ENCODE results near the gene LAMA5.

The LAMA5 gene

DNA sequence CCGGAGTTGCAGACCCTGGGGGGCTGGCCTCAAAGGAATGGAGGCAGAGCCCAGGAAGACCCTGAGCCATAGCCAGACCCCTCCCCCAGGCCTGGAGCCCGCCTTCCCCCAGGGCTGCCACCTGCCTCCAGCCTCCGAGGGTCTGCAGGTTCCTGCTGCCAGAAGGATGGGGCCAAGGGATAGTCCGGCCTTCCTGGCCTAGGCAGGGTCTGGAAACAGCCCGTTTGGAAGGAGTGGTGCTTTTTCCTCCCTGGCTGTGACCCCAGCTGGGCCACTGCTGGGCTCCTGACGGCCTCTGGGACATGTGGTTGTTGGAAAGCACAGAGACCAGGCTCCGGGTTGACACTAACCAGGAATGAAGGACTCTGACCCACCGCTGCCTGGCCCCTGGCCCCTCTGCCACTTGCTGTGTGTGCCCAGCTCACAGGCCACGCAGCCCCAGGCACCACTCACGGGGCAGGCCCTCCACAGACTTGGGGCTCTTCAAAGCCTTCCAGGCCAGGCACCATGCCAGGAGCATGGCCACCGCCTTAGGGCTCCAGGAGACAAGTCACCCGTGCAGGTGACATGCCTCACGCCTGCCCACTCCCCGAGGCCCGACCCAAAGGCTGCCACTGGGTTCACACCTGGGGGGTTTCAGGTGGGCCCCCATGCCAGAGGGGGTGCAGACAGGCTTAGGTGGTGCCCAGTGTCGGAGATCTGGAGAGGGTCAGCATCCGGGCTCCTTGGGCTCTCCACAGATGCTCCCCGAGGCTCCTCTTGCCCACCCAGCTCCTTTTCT, 3.9 kb upstream of the LAMA5 start:
- Histone ChIP-seq H3K27me3 (ENCODE audit: control insufficient read depth, insufficient read depth, low read length) (no peaks in the 10 kb centered on the region), H3K4me3 (ENCODE audit: low read length) (no peak overlapping the region), H3K9ac (ENCODE audit: low read depth, low read length) (no peak overlapping the region), H3K36me3 (ENCODE audit: insufficient read depth, low read length) (no peaks in the 10 kb centered on the region), H3K4me2 (ENCODE audit: low read length) (no peak overlapping the region), H3K4me1 (ENCODE audit: control insufficient read depth, insufficient read depth, low read length) (peaks cover 51% of the 10 kb centered on the region), H3K9me3 (replicated peaks; ENCODE audit: low read length) (no peaks in the 10 kb centered on the region)

DNA sequence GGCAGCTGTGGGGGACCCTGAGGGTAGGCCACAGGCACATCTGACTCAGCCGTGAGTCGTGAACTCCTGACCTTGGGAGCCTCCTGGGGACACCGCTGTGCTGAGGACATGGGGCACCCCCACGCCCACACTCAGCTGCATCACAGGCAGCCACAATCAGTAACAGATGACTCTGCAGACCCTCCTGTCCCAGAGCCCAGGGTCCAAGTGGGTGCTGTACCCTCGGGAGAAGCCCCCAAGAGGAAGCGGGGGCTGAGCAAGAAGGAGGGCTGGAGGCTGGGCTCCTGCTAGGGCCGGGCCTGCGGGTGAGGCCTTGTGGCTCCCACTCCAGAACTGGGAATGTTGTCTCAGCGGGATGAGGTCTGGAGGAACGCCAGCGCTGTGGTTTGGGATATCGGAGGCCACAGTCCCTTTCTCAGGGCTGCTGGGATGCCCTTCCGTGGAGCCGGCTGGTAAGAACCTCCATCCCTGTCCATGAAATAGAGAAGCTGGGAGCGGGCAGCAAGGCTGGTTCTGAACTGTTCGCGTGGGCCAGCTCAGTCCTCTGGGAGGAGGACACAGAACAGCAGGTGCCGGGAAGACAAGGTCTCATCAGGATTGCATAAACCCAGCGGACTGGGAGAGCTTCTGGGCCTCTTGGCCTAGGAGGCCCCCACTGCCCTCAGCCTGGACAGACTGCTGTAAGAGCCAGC, 3.1 kb upstream of the LAMA5 start:
- H3K9ac ChIP-seq (ENCODE audit: low read depth, low read length) = no peak overlapping the region
- no peak overlapping the region for H3K4me3 ChIP-seq (ENCODE audit: low read length)
- H3K4me2 ChIP-seq (ENCODE audit: low read length) = peak overlapping the region; percentile 77
- no peaks in the 10 kb centered on the region for H3K9me3 ChIP-seq (replicated peaks; ENCODE audit: low read length)
- peaks cover 56% of the 10 kb centered on the region for H3K4me1 ChIP-seq (ENCODE audit: control insufficient read depth, insufficient read depth, low read length)
- no peaks in the 10 kb centered on the region for H3K27me3 ChIP-seq (ENCODE audit: control insufficient read depth, insufficient read depth, low read length)
- no peaks in the 10 kb centered on the region for H3K36me3 ChIP-seq (ENCODE audit: insufficient read depth, low read length)

DNA sequence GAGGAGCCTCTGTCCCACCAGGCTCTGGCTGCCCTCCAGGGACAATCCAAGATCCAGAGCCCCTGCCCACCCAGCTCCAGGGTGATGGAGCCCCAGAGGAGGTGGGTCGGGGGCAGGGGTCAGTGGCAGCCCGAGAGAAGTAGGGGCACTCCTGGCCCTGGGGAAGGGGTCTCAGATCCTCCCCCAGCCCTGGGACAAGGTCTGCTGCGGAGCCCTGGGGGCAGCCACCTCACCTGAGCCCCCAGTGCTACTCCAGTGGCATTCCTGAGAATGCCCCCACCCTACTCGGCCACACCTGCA, 2.7 kb upstream of the LAMA5 start:
- peaks cover 56% of the 10 kb centered on the region for H3K4me1 ChIP-seq (ENCODE audit: control insufficient read depth, insufficient read depth, low read length)
- H3K4me2 ChIP-seq (ENCODE audit: low read length) = peak overlapping the region; percentile 77
- no peaks in the 10 kb centered on the region for H3K9me3 ChIP-seq (replicated peaks; ENCODE audit: low read length)
- H3K36me3 ChIP-seq (ENCODE audit: insufficient read depth, low read length) = no peaks in the 10 kb centered on the region
- no peak overlapping the region for H3K4me3 ChIP-seq (ENCODE audit: low read length)
- H3K9ac ChIP-seq (ENCODE audit: low read depth, low read length) = no peak overlapping the region
- no peaks in the 10 kb centered on the region for H3K27me3 ChIP-seq (ENCODE audit: control insufficient read depth, insufficient read depth, low read length)

DNA sequence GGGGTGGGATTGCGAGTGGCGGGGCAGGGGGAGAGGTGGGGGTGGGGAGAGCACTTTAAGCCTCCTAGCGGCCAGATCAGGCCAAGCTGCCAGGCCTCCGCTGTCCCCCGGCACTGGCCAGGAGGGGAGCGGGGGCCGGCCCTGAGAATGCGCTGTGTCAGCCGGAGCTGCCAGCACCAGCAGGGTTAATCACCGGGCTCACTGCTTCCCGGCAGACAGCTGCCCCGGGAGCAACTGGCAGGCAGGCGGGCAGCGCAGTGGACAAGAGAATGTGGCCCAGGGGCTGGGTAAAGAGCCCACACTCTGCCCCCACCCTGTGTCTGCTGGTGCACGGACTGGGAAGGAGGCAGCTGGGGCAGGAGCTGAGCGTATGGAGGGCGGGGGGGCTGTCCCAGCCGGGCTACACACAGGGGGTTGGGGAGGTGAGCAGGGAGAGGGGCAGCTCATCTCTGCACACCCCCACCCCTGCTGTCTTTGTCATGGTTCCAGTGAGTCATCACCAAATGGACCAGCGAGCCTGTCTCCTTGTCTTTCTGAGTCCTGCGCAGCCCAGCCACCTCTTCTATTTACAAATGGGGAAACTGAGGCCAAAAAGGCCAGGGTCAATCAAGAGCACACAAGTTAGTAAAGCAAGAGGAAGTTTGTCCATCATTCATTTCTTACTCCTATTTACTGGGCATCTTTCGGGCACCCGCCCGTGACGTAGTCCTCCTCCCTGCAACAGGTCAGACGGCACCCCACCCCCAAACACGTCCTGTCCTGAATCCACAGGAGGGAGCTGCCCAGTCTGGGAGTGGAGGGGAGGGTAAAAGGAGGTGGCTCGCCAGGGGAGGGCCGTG, 2.1 kb upstream of the LAMA5 start:
- Histone ChIP-seq H3K4me1 (ENCODE audit: control insufficient read depth, insufficient read depth, low read length) (peaks cover 58% of the 10 kb centered on the region), H3K27me3 (ENCODE audit: control insufficient read depth, insufficient read depth, low read length) (no peaks in the 10 kb centered on the region), H3K9ac (ENCODE audit: low read depth, low read length) (no peak overlapping the region), H3K4me3 (ENCODE audit: low read length) (peak overlapping the region; percentile 51), H3K9me3 (replicated peaks; ENCODE audit: low read length) (no peaks in the 10 kb centered on the region), H3K36me3 (ENCODE audit: insufficient read depth, low read length) (no peaks in the 10 kb centered on the region), H3K4me2 (ENCODE audit: low read length) (peak overlapping the region; percentile 77)

DNA sequence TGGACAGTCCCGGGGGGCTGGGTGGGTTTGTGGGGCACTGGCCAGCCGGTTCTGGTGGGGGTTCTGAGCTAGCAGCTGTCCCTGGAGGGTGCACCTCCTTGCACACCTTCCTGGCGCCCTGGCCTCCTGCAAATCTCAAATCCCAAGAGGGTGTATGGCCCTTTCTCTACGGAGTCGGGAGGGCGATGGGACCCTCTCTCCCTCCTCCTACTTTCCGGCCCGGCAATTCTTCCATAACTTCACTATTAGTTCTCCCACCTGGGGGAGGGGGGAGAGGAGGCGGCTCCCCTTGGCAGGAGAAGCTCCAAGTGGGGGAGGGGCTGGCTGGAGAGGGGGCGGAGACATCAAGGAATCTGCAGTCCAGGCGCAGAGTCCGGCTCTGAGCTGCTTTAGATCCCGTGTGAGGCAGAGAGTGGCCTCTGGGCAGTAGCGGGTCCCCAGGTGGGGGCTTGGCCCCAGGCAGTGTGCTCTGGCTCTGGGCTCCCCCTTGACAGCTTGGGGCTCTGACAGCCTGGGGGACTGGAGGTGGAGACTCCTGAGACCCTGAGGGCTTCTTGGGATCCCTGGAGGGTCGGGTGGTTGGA, 1.4 kb upstream of the LAMA5 start:
- Histone ChIP-seq H3K4me3 (ENCODE audit: low read length) (peak overlapping the region; percentile 41), H3K36me3 (ENCODE audit: insufficient read depth, low read length) (no peaks in the 10 kb centered on the region), H3K27me3 (ENCODE audit: control insufficient read depth, insufficient read depth, low read length) (no peaks in the 10 kb centered on the region), H3K9ac (ENCODE audit: low read depth, low read length) (no peak overlapping the region), H3K4me1 (ENCODE audit: control insufficient read depth, insufficient read depth, low read length) (peaks cover 60% of the 10 kb centered on the region), H3K9me3 (replicated peaks; ENCODE audit: low read length) (no peaks in the 10 kb centered on the region), H3K4me2 (ENCODE audit: low read length) (peak overlapping the region; percentile 69)

DNA sequence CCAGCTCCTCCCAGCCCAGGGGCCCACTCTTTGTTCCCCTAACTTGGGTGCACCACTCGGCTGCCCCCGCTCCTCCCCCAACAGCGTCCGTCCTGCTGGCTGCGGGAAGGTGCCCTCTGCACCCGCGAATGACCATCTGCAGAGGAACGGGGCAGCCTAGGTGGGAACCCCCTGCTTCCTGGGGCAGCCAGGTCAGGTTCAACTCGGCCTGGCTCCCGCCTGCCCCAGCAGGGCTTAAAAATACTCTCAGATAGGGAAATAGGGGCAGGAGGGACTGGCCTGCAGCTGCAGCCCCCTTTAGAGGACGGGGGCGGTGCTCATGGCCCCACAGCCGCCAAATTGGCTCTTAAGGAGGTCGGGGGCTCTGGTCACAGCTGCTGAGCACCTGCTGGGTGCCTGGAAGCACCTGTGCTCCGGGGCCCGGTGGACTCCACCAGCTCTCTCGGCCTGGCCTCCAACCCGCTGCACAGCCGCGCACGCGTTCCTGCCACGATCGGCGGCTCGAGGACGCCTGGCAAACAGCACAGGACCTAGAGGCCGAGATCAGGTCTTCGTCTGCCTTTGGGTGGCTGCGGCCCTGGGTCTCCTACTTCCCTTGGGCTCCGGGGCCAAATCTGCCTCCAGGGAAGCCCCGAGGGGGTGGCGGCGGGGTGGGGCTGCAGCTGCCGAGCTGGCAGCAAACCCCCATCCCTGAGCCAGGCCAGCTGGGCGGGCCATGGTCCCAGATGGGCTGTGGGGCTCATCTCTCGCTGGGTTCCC, 700 bp upstream of the LAMA5 start:
- Histone ChIP-seq H3K4me3 (ENCODE audit: low read length) (peak overlapping the region; percentile 53), H3K27me3 (ENCODE audit: control insufficient read depth, insufficient read depth, low read length) (no peaks in the 10 kb centered on the region), H3K4me1 (ENCODE audit: control insufficient read depth, insufficient read depth, low read length) (peaks cover 60% of the 10 kb centered on the region)

DNA sequence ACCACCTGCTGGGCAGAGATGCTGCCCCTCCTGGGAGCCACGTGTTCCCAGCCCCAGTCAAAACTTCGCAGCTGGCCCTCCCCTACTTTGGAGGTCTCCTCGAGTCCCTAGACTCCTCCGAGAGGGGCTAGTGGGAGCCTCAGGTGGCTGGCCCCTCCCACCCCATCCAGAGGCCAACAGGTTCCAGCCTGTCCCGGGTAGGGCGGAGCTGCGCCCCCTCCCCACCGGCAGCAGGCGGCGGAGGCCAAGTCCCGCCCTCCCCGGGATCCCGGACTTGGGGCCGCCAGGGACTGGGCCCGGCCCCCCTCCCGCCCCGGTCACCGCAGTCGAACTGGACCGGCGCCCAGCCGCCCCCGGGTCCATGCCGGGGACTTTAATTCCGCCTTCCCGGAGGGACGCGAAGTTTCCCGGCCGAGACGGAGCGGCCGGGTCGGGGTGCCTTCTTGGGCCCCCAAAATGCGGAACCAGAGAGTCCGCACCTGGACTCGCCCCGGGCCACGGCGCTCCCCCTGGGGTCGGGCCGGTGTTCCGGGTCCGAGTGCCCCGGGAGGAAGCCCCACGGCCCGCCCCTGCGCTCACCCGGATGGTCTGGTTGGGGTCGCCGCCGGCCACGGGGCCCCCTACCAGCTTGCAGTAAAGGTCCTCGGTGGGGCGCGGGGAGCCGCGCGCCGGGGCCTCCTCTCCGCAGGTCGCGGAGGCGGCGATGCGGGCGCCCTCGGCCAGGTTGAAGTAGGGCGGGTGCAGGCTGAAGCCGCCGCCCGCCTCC, 559 bp downstream of the LAMA5 start:
- no peaks in the 10 kb centered on the region for H3K9me3 ChIP-seq (replicated peaks; ENCODE audit: low read length)
- H3K9ac ChIP-seq (ENCODE audit: low read depth, low read length) = peak overlapping the region; percentile 71
- peak overlapping the region; percentile 88 for H3K4me2 ChIP-seq (ENCODE audit: low read length)
- peaks cover 60% of the 10 kb centered on the region for H3K4me1 ChIP-seq (ENCODE audit: control insufficient read depth, insufficient read depth, low read length)
- H3K4me3 ChIP-seq (ENCODE audit: low read length) = peak overlapping the region; percentile 75
- H3K27me3 ChIP-seq (ENCODE audit: control insufficient read depth, insufficient read depth, low read length) = no peaks in the 10 kb centered on the region
- no peaks in the 10 kb centered on the region for H3K36me3 ChIP-seq (ENCODE audit: insufficient read depth, low read length)

More for the DNA sequence above, 700 bp upstream of the LAMA5 start:
- Histone ChIP-seq H3K4me2 (ENCODE audit: low read length) (peak overlapping the region; percentile 69), H3K9me3 (replicated peaks; ENCODE audit: low read length) (no peaks in the 10 kb centered on the region), H3K9ac (ENCODE audit: low read depth, low read length) (no peak overlapping the region), H3K36me3 (ENCODE audit: insufficient read depth, low read length) (no peaks in the 10 kb centered on the region)

DNA sequence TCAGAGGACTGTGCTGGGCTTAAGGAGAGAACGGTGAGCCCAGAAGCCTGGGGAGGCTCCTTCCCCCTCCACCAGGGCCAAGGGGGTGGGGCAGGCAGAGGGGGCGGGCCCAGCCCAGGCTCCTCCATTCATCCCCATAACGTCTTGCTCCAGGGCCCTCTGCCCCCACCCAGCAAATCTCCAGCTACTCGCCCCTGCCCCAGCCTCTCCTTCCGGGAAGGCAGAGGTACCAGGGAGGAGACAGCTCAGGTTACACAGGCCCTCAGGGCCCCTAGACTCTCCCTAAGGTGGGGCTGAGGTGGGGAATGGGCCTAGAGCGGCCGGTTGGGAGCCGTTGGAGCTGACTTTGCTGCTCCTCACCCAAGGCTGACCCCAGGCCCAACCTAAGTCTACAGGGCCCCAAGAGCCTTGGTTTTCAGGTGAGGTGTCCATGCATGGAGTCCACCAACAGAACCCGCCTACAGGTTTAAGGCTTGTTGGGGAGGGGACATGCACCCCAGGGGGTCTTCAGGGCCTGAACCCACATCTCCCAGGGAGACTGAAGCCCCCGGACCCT, 1.2 kb downstream of the LAMA5 start:
- Histone ChIP-seq H3K9me3 (replicated peaks; ENCODE audit: low read length) (no peaks in the 10 kb centered on the region), H3K4me1 (ENCODE audit: control insufficient read depth, insufficient read depth, low read length) (peaks cover 59% of the 10 kb centered on the region), H3K27me3 (ENCODE audit: control insufficient read depth, insufficient read depth, low read length) (no peaks in the 10 kb centered on the region), H3K36me3 (ENCODE audit: insufficient read depth, low read length) (no peaks in the 10 kb centered on the region), H3K9ac (ENCODE audit: low read depth, low read length) (peak overlapping the region; percentile 71), H3K4me2 (ENCODE audit: low read length) (peak overlapping the region; percentile 88), H3K4me3 (ENCODE audit: low read length) (peak overlapping the region; percentile 75)

DNA sequence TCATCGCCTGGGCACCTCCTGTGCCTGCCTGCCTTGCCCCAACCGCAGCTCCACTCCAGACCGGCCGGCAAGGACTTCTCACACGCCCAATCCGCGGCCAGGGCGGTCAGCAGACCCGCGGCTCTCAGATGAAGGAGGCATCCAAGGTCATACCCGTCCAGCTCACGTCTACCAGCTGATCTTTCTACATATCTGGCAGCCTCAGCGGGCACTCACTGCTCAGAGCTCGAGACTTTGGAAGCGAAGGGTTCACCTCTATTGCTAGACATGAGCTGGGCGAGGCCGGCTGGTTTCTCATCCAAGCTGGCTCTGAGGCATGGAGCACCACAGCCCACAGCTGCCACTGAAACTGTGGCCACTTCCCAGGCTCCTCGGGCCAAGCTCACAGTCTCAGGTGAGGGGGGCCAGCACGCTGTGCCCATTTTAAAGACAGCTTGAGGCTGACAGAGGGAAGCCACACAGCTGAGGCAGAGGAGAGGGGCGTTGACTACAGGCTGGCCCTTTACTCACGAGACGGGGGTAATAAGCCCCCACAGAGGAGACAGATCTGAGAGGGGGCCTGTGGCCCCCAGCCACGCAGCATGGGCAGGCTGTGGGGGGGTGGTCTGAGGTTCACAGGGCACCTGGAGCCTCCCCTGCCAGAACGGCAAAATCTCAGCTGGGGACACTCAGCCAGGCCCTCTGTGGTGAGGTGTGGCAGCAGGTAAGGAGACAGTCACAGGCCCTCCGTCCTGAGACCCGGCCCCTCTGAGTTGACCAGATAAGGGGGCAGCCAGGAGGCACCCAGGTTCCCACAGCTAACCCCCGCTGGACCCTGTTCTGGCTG, 2.0 kb downstream of the LAMA5 start:
- peak overlapping the region; percentile 88 for H3K4me2 ChIP-seq (ENCODE audit: low read length)
- H3K4me1 ChIP-seq (ENCODE audit: control insufficient read depth, insufficient read depth, low read length) = peaks cover 55% of the 10 kb centered on the region
- H3K9me3 ChIP-seq (replicated peaks; ENCODE audit: low read length) = no peaks in the 10 kb centered on the region
- H3K27me3 ChIP-seq (ENCODE audit: control insufficient read depth, insufficient read depth, low read length) = no peaks in the 10 kb centered on the region
- peak overlapping the region; percentile 75 for H3K4me3 ChIP-seq (ENCODE audit: low read length)
- no peaks in the 10 kb centered on the region for H3K36me3 ChIP-seq (ENCODE audit: insufficient read depth, low read length)
- peak overlapping the region; percentile 11 for H3K9ac ChIP-seq (ENCODE audit: low read depth, low read length)
